ENCODE data around the gene MKX.

GRCh38 chr10:27636816-27637215 lies 108.8 kb downstream of the MKX start:
- TF ChIP-seq CTCF (IDR thresholded peaks at IDR 0.05) (no peak), POLR2A (IDR thresholded peaks at IDR 0.05) (no peak)

Data from lower leg skin (tissue), 3 donors.